GM23248 (cell line): Measurements from ENCODE around the gene CYBA. TPM values are rescaled to one million over a fixed set of nuclear protein-coding genes. Genes with fewer than 3 reads are reported as not detected.

Source experiments
- DNase-seq: peaks from one replicate; pipeline ENCODE4 v3.0.0-alpha.2; 2015
- H2AFZ ChIP-seq: fragments of 200-600 bp; sonication (generic); 2 replicates; pipeline ENCODE4 v1.6.1; 2016; ENCODE audit warnings: antibody characterized with exemption
- H3F3A ChIP-seq: fragments of 200-600 bp; sonication (generic); 2 replicates; pipeline ENCODE4 v1.6.1; 2016; ENCODE audit warnings: mild to moderate bottlenecking, antibody characterized with exemption, mixed run types; ENCODE audit not compliant: insufficient read depth
- H3K27ac ChIP-seq: fragments of 200-600 bp; sonication (generic); 2 replicates; pipeline ENCODE4 v1.5.1; 2016; ENCODE audit warnings: mild to moderate bottlenecking
- H3K27me3 ChIP-seq: fragments of 200-600 bp; sonication (generic); replicated peaks from 2 replicates; pipeline ENCODE4 v1.6.1; 2016; ENCODE audit warnings: mild to moderate bottlenecking; ENCODE audit not compliant: insufficient read depth
- H3K36me3 ChIP-seq: fragments of 200-600 bp; sonication (generic); 2 replicates; pipeline ENCODE4 v1.6.1; 2016; ENCODE audit warnings: low read depth, mild to moderate bottlenecking
- H3K4me1 ChIP-seq: fragments of 200-600 bp; sonication (generic); 2 replicates; pipeline ENCODE4 v1.6.1; 2016; ENCODE audit warnings: mild to moderate bottlenecking; ENCODE audit not compliant: insufficient read depth
- H3K4me2 ChIP-seq: fragments of 200-600 bp; sonication (generic); one replicate; pipeline ENCODE4 v1.6.1; 2016; ENCODE audit warnings: mild to moderate bottlenecking; ENCODE audit not compliant: unreplicated experiment
- H3K4me3 ChIP-seq: fragments of 200-600 bp; sonication (generic); 2 replicates; pipeline ENCODE4 v1.5.1; 2016; ENCODE audit warnings: mild to moderate bottlenecking
- H3K79me2 ChIP-seq: fragments of 200-600 bp; sonication (generic); 2 replicates; pipeline ENCODE4 v1.6.1; 2016; ENCODE audit warnings: mild to moderate bottlenecking; ENCODE audit not compliant: insufficient read depth
- H3K9ac ChIP-seq: fragments of 200-600 bp; sonication (generic); 2 replicates; pipeline ENCODE4 v1.6.1; 2016; ENCODE audit warnings: mild to moderate bottlenecking
- H3K9me2 ChIP-seq: fragments of 200-600 bp; sonication (generic); 2 replicates; pipeline ENCODE4 v1.6.1; 2016; ENCODE audit warnings: mixed run types, mild to moderate bottlenecking, moderate library complexity; ENCODE audit not compliant: insufficient read depth
- H3K9me3 ChIP-seq: fragments of 200-600 bp; sonication (generic); one replicate; pipeline ENCODE4 v1.6.1; 2017; ENCODE audit warnings: low read depth
- H4K20me1 ChIP-seq: fragments of 200-600 bp; sonication (generic); 2 replicates; pipeline ENCODE4 v1.6.0; 2016; ENCODE audit not compliant: insufficient read depth
- EZH2 ChIP-seq: fragments of 200-600 bp; sonication (generic); IDR thresholded peaks from 2 replicates; pipeline ENCODE4 v1.6.1; 2018; ENCODE audit warnings: antibody characterized with exemption, mild to moderate bottlenecking; ENCODE audit not compliant: insufficient read depth, poor library complexity, severe bottlenecking
- EZH2phosphoT487 ChIP-seq: fragments of 200-600 bp; sonication (generic); IDR thresholded peaks from 2 replicates; pipeline ENCODE4 v1.6.1; 2018; ENCODE audit warnings: antibody characterized with exemption, moderate library complexity, mild to moderate bottlenecking, low read depth; ENCODE audit not compliant: insufficient read depth
- WGBS, 2 experiments: methylation state at CpG; one replicate each; pipeline ENCODE4 v1.1.6; 2015 to 2017; ENCODE audit warnings: low lambda C conversion rate in 2 of 2, low coverage in 1 of 2; ENCODE audit errors: missing lambda C conversion rate in 2 of 2; 5-methylcytosine and 5-hydroxymethylcytosine counted together
- in situ Hi-C: fragments of 300-500 bp; cut with MboI; formaldehyde crosslinking; loops from 2 replicates; pipeline ENCODE4 v1.15.0; 2020
- polyA plus RNA-seq: library from polyadenylated mRNA; unstranded; fragments of >200 nt; fragmentation: Nextera tagmentation; extraction: Ambion mirVana; gene quantifications from 2 replicates; pipeline ENCODE4 v1.2.1, GENCODE V29; 2016
- total RNA-seq: library from RNA; depleted of rRNA; stranded (reverse); fragments of >200 nt; shearing (Covaris generic); gene quantifications from 2 replicates; pipeline ENCODE4 v1.2.3, GENCODE V29; 2014

Gene CYBA
- total and polyA plus RNA-seq, 2 experiments from 2014 or later = 270 to 332 TPM

GRCh38 chr16:88687676-88688012 is 36.8 kb upstream of the CYBA start:
- DNase-seq = no peak
- Histone ChIP-seq H3K9ac (no peak overlapping the region), H3K36me3 (no peaks in the 10 kb centered on the region), H3K9me3 (no peaks in the 10 kb centered on the region), H3K4me3 (no peak overlapping the region), H3K9me2 (no peaks in the 10 kb centered on the region), H2AFZ (no peak overlapping the region), H3F3A (no peaks in the 10 kb centered on the region), H4K20me1 (no peaks in the 10 kb centered on the region), H3K27me3 (peaks cover 18% of the 10 kb centered on the region), H3K27ac (no peak overlapping the region), H3K4me1 (no peaks in the 10 kb centered on the region), H3K79me2 (no peaks in the 10 kb centered on the region), H3K4me2 (no peak overlapping the region)
- in situ Hi-C loops = no loop called here
- 10 to 12% methylated on average over 3 of the region's 3 CpGs for WGBS, 2 experiments
- no peak for TF ChIP-seq EZH2phosphoT487
- no peak for TF ChIP-seq EZH2

GRCh38 chr16:88687254-88687576 is 36.4 kb upstream of the CYBA start:
- no peak for DNase-seq
- no peak overlapping the region for H2AFZ ChIP-seq
- no peak overlapping the region for H3K4me2 ChIP-seq
- no peaks in the 10 kb centered on the region for H3K36me3 ChIP-seq
- H3K9me3 ChIP-seq = no peaks in the 10 kb centered on the region
- H3K4me3 ChIP-seq = no peak overlapping the region
- H3K9me2 ChIP-seq = no peaks in the 10 kb centered on the region
- in situ Hi-C loops = no loop called here
- H3K27me3 ChIP-seq = peaks cover 18% of the 10 kb centered on the region
- TF ChIP-seq EZH2 (no peak), EZH2phosphoT487 (no peak)
- no peaks in the 10 kb centered on the region for H3K4me1 ChIP-seq
- H4K20me1 ChIP-seq = no peaks in the 10 kb centered on the region
- WGBS, 2 experiments = 51 to 60% methylated on average over 8 to 10 of the region's 10 CpGs
- H3K79me2 ChIP-seq = no peaks in the 10 kb centered on the region
- H3K9ac ChIP-seq = no peak overlapping the region
- H3K27ac ChIP-seq = no peak overlapping the region
- no peaks in the 10 kb centered on the region for H3F3A ChIP-seq

DNA sequence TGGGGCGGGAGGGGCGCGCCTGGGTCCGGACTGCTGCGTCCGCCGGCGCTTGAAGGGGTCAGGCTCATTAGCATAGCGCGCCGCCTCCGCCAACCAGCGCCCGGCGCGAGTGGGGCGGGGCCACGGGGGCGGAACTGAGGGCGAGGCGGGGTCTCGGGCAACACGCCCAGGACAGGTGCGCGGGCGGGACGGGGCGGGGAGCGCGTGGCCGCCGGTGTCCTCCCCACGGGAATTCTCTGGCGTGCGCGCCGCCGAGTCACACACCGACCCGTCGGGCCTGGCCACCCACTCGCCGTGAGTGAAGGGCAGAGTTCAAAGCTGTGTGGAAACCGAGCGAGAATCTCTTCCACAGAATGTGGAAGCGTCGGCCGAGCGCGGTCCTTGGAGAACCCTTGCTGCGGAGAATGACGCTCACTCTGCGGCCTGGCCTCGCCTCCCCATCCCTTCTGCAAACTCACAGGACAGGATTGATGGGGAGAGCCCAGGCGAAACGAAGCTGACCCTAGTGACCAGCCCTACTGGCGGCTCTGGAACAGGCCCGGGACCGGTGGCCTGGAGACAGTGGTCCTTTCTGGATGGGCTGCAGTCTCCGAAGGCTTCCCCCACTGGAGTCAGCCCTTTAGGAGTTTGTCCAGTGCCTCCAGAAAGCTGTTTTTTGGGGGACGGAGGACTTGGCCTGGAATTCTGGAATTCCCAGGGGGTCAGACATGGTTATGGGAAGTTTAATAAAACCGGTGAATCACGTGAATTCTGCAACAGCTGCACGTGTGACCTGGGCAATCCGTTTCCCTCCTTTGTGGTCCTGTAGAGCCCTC is 35.8 kb upstream of the CYBA start, which contains the start of gene SNAI3:
Gene SNAI3 (minus strand): TSS at position 69 of the 815 bp plus-strand sequence. CDS start 101 bp downstream, outside the sequence.
- Histone ChIP-seq H3K9me3 (no peaks in the 10 kb centered on the region), H3K36me3 (no peaks in the 10 kb centered on the region), H3K4me3 (peak within 1 kb of the TSS; percentile 59), H4K20me1 (no peaks in the 10 kb centered on the region), H3K27ac (no peak within 1 kb of the TSS), H3K4me1 (no peaks in the 10 kb centered on the region), H2AFZ (peak within 1 kb of the TSS; percentile 42), H3K4me2 (peak within 1 kb of the TSS; percentile 49), H3K27me3 (peaks cover 18% of the 10 kb centered on the region), H3F3A (no peaks in the 10 kb centered on the region), H3K9me2 (no peaks in the 10 kb centered on the region), H3K79me2 (no peaks in the 10 kb centered on the region), H3K9ac (no peak within 1 kb of the TSS)
- TF ChIP-seq EZH2phosphoT487 (no peak), EZH2 (no peak)
- DNase-seq = peak; percentile 58
- WGBS, 2 experiments = 10 to 14% methylated on average over 29 to 40 of the region's 65 CpGs
- in situ Hi-C loops = no loop called here

GRCh38 chr16:88686062-88686438 is 35.2 kb upstream of the CYBA start:
- Histone ChIP-seq H2AFZ (peak overlapping the region; percentile 42), H3K36me3 (no peaks in the 10 kb centered on the region), H3K4me3 (peak overlapping the region; percentile 59), H3K9ac (no peak overlapping the region), H3K9me3 (no peaks in the 10 kb centered on the region), H3K27ac (no peak overlapping the region), H3K4me1 (no peaks in the 10 kb centered on the region), H3F3A (no peaks in the 10 kb centered on the region), H3K4me2 (peak overlapping the region; percentile 49), H3K27me3 (peaks cover 18% of the 10 kb centered on the region), H4K20me1 (no peaks in the 10 kb centered on the region), H3K9me2 (no peaks in the 10 kb centered on the region), H3K79me2 (no peaks in the 10 kb centered on the region)
- WGBS, 2 experiments = 2% methylated on average over 12 to 22 of the region's 25 CpGs
- peak; percentile 37 for DNase-seq
- in situ Hi-C loops = no loop called here
- TF ChIP-seq EZH2 (no peak), EZH2phosphoT487 (no peak)
